GM03348 (cell line): ENCODE data around the gene SLC36A1.
"Not testable (repeated sequence)": the region's sequence is repeated elsewhere in the genome, so short reads cannot be mapped to it uniquely, and the experiment has no call there.

Experiments used
- DNase-seq: peaks from one replicate; pipeline ENCODE4 v3.0.0; 2012; ENCODE audit warnings: low spot score

Gene SLC36A1

GRCh38 chr5:151483647-151484046 is 36.2 kb downstream of the SLC36A1 start:
- DNase-seq = no peak

- DNase-seq = no peak
Observed at GRCh38 chr5:151487544-151487943, 40.1 kb downstream of the SLC36A1 start.

- no peak for DNase-seq
Observed at GRCh38 chr5:151490627-151491026, 43.2 kb downstream of the SLC36A1 start.

- DNase-seq = no peak
Observed at GRCh38 chr5:151491062-151491461, 43.7 kb downstream of the SLC36A1 start.

GRCh38 chr5:151492729-151493128 is 45.3 kb downstream of the SLC36A1 start:
- peak; percentile 56 for DNase-seq

- DNase-seq = no peak
Observed at GRCh38 chr5:151493665-151494064, 46.3 kb downstream of the SLC36A1 start.

GRCh38 chr5:151495320-151495719 is 47.9 kb downstream of the SLC36A1 start:
- DNase-seq = no peak

- DNase-seq = no peak
Observed at GRCh38 chr5:151496041-151496484, 48.7 kb downstream of the SLC36A1 start.

- DNase-seq = no peak
Observed at GRCh38 chr5:151497391-151498002, 50.1 kb downstream of the SLC36A1 start.

GRCh38 chr5:151498395-151499155 is 51.2 kb downstream of the SLC36A1 start:
- DNase-seq = no peak

GRCh38 chr5:151499501-151500035 is 52.2 kb downstream of the SLC36A1 start:
- no peak for DNase-seq

GRCh38 chr5:151504006-151504405 is 56.6 kb downstream of the SLC36A1 start:
- DNase-seq = no peak

- not testable (repeated sequence) for DNase-seq
Observed at GRCh38 chr5:151508308-151508707, 60.9 kb downstream of the SLC36A1 start.

GRCh38 chr5:151509231-151509630 is 61.8 kb downstream of the SLC36A1 start:
- DNase-seq = no peak

GRCh38 chr5:151509836-151510235 is 62.4 kb downstream of the SLC36A1 start:
- DNase-seq = no peak

- no peak for DNase-seq
Observed at GRCh38 chr5:151517122-151517920, 69.9 kb downstream of the SLC36A1 start.

GRCh38 chr5:151520294-151520693 is 72.9 kb downstream of the SLC36A1 start:
- no peak for DNase-seq

GRCh38 chr5:151522226-151522625 is 74.8 kb downstream of the SLC36A1 start:
- DNase-seq = no peak

GRCh38 chr5:151523335-151523734 is 75.9 kb downstream of the SLC36A1 start:
- DNase-seq = peak; percentile 79

- DNase-seq = no peak
Observed at GRCh38 chr5:151528153-151528552, 80.8 kb downstream of the SLC36A1 start.

GRCh38 chr5:151528996-151529395 is 81.6 kb downstream of the SLC36A1 start:
- no peak for DNase-seq

- no peak for DNase-seq
Observed at GRCh38 chr5:151531581-151531980, 84.2 kb downstream of the SLC36A1 start.

GRCh38 chr5:151532416-151532815 is 85.0 kb downstream of the SLC36A1 start:
- DNase-seq = no peak
